ENCODE data around the gene PCMT1. TPM values are rescaled to one million over a fixed set of nuclear protein-coding genes. Genes with fewer than 3 reads are reported as not detected.
"Not testable (repeated sequence)": the region's sequence is repeated elsewhere in the genome, so short reads cannot be mapped to it uniquely, and the experiment has no call there.

PCMT1 gene
- total RNA-seq, 1 experiment from 2014 or later, result 104 TPM

DNA sequence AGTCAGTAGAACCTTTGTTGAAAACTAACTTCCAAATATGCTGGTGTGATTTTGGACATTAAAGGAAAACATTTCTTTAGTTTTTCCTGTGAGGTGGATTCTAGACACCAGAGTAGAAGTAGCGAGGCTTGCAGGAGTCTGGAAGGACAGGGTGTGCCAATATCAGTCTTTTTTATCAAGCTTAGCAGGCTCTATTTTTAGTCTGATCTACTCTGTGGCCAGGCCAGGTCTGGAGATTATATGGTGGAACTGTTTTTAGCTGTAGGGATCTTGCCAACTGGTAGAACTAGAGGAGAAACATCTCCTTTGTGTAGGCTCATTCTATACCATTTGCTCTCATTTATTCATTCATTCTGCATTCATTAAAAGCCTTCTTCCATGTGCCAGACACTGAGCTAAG is 72.0 kb downstream of the PCMT1 start:
- Histone ChIP-seq H3K36me3 (replicated peaks; ENCODE audit: control insufficient read depth, insufficient read depth, low read length) (no peaks in the 10 kb centered on the region), H3K27me3 (ENCODE audit: control insufficient read depth, insufficient read depth, low read length) (no peaks in the 10 kb centered on the region), H3K4me3 (ENCODE audit: insufficient read depth, low read depth, low read length) (no peak overlapping the region)
- no peak for DNase-seq

DNA sequence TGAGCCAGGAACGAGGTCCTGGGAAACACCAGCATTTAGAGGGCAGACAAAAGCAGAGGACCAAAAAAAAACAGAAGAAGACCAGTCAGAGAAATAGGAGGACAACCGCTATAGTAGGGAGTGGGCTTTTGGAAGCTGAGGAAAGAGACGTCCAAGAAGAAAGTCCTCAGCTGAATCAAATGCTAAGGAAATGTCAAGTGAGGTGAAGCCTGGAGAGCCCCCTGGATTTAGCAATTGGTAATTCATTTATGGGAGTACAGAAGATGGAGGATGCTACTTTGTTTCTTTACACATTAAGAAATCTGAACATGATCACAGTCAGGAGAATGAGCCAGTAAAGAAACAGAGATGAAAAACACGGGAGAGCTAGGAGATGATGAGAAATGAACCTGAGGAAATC is 73.5 kb downstream of the PCMT1 start:
- H3K36me3 ChIP-seq (replicated peaks; ENCODE audit: control insufficient read depth, insufficient read depth, low read length), result no peaks in the 10 kb centered on the region
- no peak for DNase-seq
- H3K4me3 ChIP-seq (ENCODE audit: insufficient read depth, low read depth, low read length), result no peak overlapping the region
- H3K27me3 ChIP-seq (ENCODE audit: control insufficient read depth, insufficient read depth, low read length), result no peaks in the 10 kb centered on the region

DNA sequence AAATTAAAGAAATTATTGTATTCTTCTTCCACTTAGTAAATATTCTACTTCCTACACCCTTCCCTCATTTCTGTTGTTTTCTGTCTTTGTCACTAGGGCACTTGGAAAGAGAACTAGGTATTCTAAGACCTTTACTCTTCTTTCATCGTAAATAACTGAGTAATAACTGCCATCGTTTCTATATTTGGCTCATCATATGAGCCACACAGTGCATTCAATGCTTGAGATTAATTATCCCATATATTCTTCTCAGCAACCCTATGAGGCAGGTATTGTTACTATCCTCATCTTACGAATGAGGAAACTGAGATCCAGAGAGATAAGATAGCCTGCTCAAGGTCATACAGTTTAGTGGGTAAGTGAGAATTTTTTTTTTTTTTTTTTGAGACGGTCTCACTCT is 75.8 kb downstream of the PCMT1 start:
- no peaks in the 10 kb centered on the region for H3K27me3 ChIP-seq (ENCODE audit: control insufficient read depth, insufficient read depth, low read length)
- no peaks in the 10 kb centered on the region for H3K36me3 ChIP-seq (replicated peaks; ENCODE audit: control insufficient read depth, insufficient read depth, low read length)
- H3K4me3 ChIP-seq (ENCODE audit: insufficient read depth, low read depth, low read length), result no peak overlapping the region
- DNase-seq, result no peak

DNA sequence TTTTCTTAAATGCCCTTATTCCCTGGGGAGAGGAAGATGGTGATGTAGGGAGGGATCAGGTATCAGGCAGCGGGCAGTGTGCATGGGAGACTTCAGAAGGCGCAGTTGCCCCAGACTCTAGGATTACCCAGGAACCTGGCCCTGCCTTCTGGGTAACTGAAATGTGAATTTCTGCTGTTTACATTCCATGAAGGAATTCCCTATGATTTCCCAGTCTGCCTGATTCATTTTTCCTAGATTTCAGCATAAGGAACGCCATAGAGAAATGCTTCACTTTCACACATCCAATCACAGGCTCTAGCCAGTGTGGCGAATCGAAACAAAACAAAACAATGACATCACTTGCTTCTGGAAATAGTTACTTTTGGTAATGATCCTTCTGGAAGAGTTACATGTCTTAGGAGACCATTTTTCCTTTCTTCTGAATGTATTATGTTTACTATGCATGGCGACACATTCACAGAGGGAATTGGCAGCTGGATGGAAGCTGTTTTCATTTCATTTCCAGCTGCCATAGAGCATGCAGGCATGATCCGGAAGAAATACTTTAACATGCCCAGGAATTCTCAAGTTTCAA is 81.3 kb downstream of the PCMT1 start:
- DNase-seq, result no peak
- no peaks in the 10 kb centered on the region for H3K36me3 ChIP-seq (replicated peaks; ENCODE audit: control insufficient read depth, insufficient read depth, low read length)
- H3K4me3 ChIP-seq (ENCODE audit: insufficient read depth, low read depth, low read length), result no peak overlapping the region
- no peaks in the 10 kb centered on the region for H3K27me3 ChIP-seq (ENCODE audit: control insufficient read depth, insufficient read depth, low read length)

DNA sequence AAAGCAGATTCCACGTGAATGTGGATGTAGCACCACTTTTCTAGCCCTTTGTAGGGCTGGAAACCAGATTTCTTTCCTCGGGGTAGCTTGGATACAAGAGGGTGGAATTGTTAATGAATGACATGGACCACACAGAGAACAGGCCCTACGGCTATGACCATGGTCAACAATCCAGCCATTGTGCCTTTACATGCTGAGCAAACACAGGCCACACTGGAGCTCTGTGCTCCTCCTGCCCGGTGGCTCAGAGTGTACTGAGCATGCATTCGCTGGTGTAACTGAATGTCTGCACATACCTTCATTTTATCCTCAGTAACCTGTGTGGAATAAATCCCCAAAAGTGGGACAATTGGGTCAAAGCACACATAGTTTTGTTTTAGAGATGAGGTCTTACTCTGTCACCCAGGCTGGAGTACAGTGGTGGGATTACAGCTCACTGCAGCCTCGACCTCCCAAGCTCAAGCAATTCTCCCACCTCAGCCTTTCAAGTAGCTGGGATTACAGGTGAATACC is 81.8 kb downstream of the PCMT1 start:
- H3K27me3 ChIP-seq (ENCODE audit: control insufficient read depth, insufficient read depth, low read length), result no peaks in the 10 kb centered on the region
- H3K36me3 ChIP-seq (replicated peaks; ENCODE audit: control insufficient read depth, insufficient read depth, low read length), result no peaks in the 10 kb centered on the region
- no peak for DNase-seq
- H3K4me3 ChIP-seq (ENCODE audit: insufficient read depth, low read depth, low read length), result no peak overlapping the region

DNA sequence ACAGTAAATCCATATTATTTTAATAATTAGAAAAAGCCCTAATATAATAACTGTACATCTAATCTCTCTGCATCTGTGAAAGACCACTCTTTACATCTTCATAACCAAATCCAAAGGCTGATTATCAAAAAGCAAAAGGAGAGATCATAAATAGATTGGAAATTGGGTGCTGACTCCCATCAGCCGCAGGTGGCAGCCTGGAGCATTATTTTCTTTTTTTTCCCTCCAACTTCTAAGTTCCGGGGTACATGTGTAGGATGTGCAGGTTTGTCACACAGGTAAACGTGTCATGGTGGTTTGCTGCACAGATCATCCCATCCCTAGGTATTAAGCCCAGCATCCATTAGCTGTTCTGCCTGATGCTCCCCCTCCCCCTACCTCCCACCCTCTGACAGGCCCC is 84.1 kb downstream of the PCMT1 start:
- DNase-seq, result no peak
- Histone ChIP-seq H3K27me3 (ENCODE audit: control insufficient read depth, insufficient read depth, low read length) (no peaks in the 10 kb centered on the region), H3K4me3 (ENCODE audit: insufficient read depth, low read depth, low read length) (no peak overlapping the region), H3K36me3 (replicated peaks; ENCODE audit: control insufficient read depth, insufficient read depth, low read length) (no peaks in the 10 kb centered on the region; the same call in 1 of the 2 replicates)

DNA sequence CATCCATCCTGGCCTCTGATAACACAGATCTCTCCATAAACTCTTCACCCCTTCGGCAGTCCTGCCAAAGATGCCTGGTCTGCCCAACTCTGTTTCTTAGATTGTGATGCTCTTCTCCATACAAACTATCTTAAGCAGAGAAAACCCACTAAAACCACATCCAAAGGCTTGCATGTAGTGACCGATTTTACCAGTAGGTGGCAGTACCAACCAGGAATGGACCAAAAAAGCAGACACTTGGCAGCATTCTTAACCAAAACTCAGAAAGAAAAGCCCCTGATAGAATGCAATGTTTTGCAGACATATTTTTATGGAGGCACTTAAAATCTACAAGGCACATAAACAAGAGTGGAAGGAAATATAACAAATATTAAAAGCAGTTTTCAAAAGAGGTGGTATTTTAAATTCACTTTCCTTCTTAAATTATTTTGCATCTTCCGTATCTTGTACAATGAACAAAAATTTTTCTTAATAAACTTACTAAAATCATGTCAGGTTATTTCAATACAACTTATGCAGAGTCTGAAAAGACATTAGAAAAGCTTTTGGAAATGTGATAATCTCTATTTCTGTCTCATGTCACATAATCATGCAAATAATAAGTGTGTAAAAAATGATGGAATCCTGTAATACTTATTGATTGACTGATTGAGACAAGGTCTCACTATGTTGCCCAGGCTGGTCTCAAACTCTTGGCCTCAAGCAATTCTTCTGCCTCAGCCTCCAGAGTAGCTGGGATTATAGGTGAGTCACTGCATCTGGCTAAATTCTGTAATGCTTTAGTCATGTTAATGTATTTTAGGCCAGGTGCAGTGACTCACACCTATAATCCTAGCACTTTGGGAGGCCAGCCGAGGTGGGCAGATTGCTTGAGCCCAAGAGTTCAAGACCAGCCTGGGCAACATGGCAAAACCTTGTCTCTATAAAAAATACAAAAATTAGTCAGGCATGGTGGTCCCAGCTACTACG is 85.3 kb downstream of the PCMT1 start:
- Histone ChIP-seq H3K36me3 (replicated peaks; ENCODE audit: control insufficient read depth, insufficient read depth, low read length) (no peaks in the 10 kb centered on the region; the same call in 1 of the 2 replicates), H3K27me3 (ENCODE audit: control insufficient read depth, insufficient read depth, low read length) (no peaks in the 10 kb centered on the region), H3K4me3 (ENCODE audit: insufficient read depth, low read depth, low read length) (no peak overlapping the region)
- peak; percentile 69 for DNase-seq

DNA sequence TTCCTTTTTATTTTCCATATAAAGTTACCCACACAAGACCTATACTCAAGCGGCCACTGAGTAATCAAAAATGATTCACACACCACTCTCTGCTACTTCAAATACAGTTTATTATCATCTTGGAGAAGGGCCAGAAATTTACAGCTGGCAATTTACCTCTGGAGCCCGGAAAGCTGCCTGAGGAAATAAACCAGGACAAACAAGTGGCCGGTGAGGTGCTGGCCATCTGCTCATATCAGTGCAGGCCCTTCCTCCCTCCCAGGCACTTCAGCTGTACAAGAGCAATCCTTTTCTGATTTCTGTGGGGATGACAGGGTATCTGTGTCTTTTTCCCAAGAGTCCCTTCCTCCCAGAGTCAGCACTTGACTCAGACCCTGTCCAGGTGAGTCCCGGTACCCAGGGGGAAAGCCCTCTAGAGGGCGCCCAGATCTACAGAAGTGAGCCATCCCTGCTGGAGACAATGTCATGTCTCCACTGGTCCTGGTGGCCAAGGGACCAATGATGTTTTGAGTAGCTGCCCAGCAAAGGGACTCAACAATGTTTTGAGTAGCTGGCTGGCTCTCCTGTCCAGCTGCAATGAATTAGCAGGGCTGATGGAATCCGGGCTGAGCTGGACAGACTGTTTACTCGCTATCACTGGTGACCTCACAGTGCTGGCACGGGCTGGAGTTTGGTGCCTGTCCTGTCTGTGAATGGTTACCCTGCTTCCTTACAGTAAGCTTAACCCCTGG is 91.0 kb downstream of the PCMT1 start:
- no peaks in the 10 kb centered on the region; the same call in none of the 2 replicates for H3K36me3 ChIP-seq (replicated peaks; ENCODE audit: control insufficient read depth, insufficient read depth, low read length)
- no peak overlapping the region for H3K4me3 ChIP-seq (ENCODE audit: insufficient read depth, low read depth, low read length)
- H3K27me3 ChIP-seq (ENCODE audit: control insufficient read depth, insufficient read depth, low read length), result no peaks in the 10 kb centered on the region
- peak; percentile 86 for DNase-seq

DNA sequence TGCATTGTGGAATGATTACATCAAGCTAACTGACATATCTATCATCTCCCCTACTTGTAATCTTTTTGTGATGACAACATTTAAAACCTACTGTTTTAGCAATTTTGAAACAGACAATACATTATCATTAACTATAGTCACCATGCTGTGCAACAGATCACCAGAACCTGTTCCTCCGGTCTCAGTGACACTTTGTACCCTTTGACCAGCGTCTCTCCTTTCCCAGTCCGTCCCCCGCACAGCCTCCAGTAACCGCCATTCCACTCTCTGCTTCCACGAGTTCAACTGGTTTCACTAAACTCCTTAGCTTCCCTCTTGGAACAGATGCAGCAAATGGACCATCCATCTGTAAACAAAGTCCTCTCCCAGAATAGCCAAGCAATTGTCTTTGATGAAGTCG is 92.8 kb downstream of the PCMT1 start:
- H3K27me3 ChIP-seq (ENCODE audit: control insufficient read depth, insufficient read depth, low read length), result no peaks in the 10 kb centered on the region
- no peak overlapping the region for H3K4me3 ChIP-seq (ENCODE audit: insufficient read depth, low read depth, low read length)
- H3K36me3 ChIP-seq (replicated peaks; ENCODE audit: control insufficient read depth, insufficient read depth, low read length), result no peaks in the 10 kb centered on the region; the same call in 1 of the 2 replicates
- no peak for DNase-seq

DNA sequence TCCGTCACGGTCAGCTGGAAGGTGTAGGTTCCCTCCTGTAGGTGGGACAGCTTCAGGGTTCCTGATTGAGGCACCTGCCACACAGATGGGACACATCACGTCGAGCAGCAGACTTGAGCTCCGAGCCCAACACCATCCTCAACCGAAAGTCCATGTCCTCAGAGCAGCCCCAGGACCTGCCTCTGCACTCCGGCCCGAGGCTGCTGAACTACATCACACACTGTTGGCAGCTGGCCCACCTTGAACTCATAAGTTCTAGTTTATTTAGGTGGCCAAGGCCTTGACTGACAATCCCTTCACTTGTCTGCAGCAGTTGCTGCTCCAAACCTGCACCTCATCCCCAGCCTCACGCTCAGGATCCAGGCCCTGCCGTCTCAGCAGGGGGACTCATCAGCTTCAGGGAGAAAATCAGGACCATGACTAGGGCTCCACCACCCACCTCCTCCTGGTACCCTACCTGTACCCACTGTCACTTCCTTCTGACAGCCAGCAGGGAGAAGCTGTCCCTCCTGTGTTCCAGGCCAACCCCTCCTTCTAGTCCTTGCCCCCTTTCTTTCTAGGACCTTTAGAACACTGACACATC is 93.6 kb downstream of the PCMT1 start:
- Histone ChIP-seq H3K4me3 (ENCODE audit: insufficient read depth, low read depth, low read length) (no peak overlapping the region), H3K36me3 (replicated peaks; ENCODE audit: control insufficient read depth, insufficient read depth, low read length) (no peaks in the 10 kb centered on the region; the same call in 1 of the 2 replicates), H3K27me3 (ENCODE audit: control insufficient read depth, insufficient read depth, low read length) (no peaks in the 10 kb centered on the region)
- DNase-seq, result no peak

DNA sequence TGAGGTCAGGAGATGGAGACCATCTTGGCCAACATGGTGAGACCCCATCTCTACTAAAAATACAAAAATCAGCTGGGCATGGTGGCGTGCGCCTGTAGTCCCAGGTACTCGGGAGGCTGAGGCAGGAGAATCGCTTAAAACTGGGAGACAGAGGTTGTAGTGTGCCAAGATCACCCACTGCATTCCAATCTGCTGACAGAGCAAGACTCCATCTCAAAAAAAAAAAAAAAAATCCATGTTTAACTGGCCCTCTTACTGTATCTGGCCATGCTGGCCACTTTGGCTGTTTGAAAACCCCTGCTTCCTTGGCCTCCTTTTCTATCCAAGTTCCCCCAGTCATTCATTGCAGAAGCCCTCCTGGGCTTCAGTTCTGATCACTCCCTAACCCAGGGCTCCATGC is 94.5 kb downstream of the PCMT1 start:
- not testable (repeated sequence) for H3K27me3 ChIP-seq (ENCODE audit: control insufficient read depth, insufficient read depth, low read length); DNase-seq; H3K4me3 ChIP-seq (ENCODE audit: insufficient read depth, low read depth, low read length); H3K36me3 ChIP-seq (replicated peaks; ENCODE audit: control insufficient read depth, insufficient read depth, low read length)

DNA sequence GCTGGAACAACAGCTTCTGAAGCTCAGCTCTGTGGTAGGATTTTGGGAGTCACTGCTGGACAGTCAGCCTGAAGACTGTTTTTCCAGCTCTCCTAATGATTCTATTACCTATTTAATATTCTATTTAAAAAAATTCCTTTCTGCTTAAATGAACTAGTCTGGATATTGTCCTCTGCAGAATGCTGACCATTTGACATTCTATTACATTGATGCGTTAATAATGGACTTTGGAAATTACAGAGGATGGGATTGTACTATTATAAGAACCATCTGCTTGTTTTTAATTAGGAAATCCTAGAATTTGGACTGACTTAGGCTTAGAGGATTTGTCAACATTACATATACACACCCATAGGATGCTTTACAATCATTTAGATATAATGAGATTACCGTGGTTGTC is 94.9 kb downstream of the PCMT1 start:
- no peak for DNase-seq
- Histone ChIP-seq H3K27me3 (ENCODE audit: control insufficient read depth, insufficient read depth, low read length) (no peaks in the 10 kb centered on the region), H3K4me3 (ENCODE audit: insufficient read depth, low read depth, low read length) (no peak overlapping the region), H3K36me3 (replicated peaks; ENCODE audit: control insufficient read depth, insufficient read depth, low read length) (no peaks in the 10 kb centered on the region; the same call in 1 of the 2 replicates)

DNA sequence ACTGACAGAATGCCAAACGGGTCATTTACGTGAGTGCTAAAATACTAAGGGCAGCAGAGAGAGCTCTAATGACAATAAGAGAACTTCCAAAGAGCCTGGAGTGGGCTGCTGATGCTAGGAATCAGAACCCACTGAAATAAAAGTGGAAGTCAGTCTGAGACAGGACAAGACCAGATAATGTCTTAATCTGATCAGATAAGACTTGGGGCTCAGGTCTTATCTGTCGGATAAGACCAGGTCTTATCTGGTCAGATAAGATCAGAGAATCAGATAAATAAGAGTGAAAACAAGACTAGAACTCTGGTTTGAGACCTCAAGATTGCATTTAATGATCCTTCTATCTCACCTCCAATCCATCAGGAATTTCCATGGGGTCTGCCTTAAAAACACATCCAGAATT is 96.0 kb downstream of the PCMT1 start:
- no peaks in the 10 kb centered on the region for H3K27me3 ChIP-seq (ENCODE audit: control insufficient read depth, insufficient read depth, low read length)
- no peak overlapping the region for H3K4me3 ChIP-seq (ENCODE audit: insufficient read depth, low read depth, low read length)
- no peak for DNase-seq
- H3K36me3 ChIP-seq (replicated peaks; ENCODE audit: control insufficient read depth, insufficient read depth, low read length), result no peaks in the 10 kb centered on the region; the same call in 1 of the 2 replicates

DNA sequence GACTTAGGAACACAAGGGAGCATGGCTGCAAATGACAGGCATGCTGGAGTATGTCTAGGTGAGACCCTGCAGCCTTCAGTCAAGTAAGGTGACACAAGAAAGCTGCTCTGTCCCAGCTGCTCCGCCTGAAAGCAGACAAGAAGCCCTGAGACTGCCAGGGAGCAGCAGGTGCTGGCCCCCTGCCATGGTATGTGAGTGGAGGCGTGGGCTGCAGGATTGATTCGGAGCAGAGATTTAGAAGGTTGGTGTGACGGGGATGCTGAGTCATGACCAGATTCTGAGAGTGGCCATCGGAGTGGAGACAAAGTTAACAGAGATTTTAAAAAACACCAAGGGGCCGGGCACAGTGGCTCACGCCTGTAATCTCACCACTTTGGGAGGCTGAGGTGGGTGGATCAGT is 96.8 kb downstream of the PCMT1 start:
- no peaks in the 10 kb centered on the region for H3K27me3 ChIP-seq (ENCODE audit: control insufficient read depth, insufficient read depth, low read length)
- DNase-seq, result no peak
- no peaks in the 10 kb centered on the region; the same call in 1 of the 2 replicates for H3K36me3 ChIP-seq (replicated peaks; ENCODE audit: control insufficient read depth, insufficient read depth, low read length)
- H3K4me3 ChIP-seq (ENCODE audit: insufficient read depth, low read depth, low read length), result no peak overlapping the region
